ENCODE results near the gene SNX25. TPM values are rescaled to one million over a fixed set of nuclear protein-coding genes. Genes with fewer than 3 reads are reported as not detected.
"Not testable (repeated sequence)": the region's sequence is repeated elsewhere in the genome, so short reads cannot be mapped to it uniquely, and the experiment has no call there.

Gene SNX25
- total RNA-seq, 4 donors from 2014 or later = 19.9 to 23.8 (median 21.5) TPM

GRCh38 chr4:185328586-185328985, 119.2 kb downstream of the SNX25 start:
- no peak for TF ChIP-seq EP300 (IDR thresholded peaks at IDR 0.05)
- TF ChIP-seq, protein P1, sequence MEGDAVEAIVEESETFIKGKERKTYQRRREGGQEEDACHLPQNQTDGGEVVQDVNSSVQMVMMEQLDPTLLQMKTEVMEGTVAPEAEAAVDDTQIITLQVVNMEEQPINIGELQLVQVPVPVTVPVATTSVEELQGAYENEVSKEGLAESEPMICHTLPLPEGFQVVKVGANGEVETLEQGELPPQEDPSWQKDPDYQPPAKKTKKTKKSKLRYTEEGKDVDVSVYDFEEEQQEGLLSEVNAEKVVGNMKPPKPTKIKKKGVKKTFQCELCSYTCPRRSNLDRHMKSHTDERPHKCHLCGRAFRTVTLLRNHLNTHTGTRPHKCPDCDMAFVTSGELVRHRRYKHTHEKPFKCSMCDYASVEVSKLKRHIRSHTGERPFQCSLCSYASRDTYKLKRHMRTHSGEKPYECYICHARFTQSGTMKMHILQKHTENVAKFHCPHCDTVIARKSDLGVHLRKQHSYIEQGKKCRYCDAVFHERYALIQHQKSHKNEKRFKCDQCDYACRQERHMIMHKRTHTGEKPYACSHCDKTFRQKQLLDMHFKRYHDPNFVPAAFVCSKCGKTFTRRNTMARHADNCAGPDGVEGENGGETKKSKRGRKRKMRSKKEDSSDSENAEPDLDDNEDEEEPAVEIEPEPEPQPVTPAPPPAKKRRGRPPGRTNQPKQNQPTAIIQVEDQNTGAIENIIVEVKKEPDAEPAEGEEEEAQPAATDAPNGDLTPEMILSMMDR (IDR thresholded peaks at IDR 0.05) = no peak
- no peak for TF ChIP-seq POLR2AphosphoS5 (IDR thresholded peaks at IDR 0.05)
- TF ChIP-seq POLR2A (IDR thresholded peaks at IDR 0.05; ENCODE audit: low read depth) = no peak
- DNase-seq (ENCODE audit: extremely low spot score) = no peak
- H3K27ac ChIP-seq (replicated peaks in 1 of 4) = no peak overlapping the region
- no peak overlapping the region for H3K4me3 ChIP-seq
- WGBS = 96% methylated on average over 7 of the region's 7 CpGs
- no peaks in the 10 kb centered on the region for H3K9me3 ChIP-seq
- no peaks in the 10 kb centered on the region for H3K4me1 ChIP-seq
- H3K36me3 ChIP-seq = peaks cover 0 to 15% (median 0%) of the 10 kb centered on the region in 4 donors
- intact Hi-C loops (cut with DNase I) = no loop called here
- H3K27me3 ChIP-seq = no peaks in the 10 kb centered on the region

DNA sequence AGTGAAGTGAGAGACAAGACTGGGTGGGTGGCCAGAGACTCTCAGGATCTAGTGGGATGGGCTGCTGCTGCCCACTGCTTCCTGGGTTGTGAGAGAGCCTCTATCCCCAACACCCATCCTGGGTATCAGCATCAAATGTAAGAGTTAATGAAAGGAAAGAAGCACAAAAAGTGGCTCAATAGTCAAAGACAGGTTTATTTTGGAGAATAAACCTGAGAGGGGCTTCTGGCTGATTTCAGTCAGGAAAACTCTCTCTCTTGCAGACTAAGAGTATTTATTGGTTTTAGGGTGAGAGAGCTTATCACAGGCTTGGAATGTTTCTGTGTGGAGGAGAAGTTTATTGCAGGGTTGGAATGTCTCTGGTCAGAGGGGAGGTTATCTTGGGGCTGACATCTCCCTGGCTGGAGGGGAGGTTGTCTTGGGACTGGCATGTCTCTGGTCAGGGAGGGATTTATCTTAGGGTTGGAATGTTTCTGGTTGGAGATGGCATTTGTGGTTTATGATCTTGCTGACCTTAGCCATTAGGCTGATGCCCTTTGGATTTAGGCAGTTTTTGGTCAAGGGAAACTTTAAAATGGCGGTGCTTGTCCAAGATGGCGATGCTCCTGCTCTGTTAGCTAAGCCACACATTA, 120.6 kb downstream of the SNX25 start:
- intact Hi-C loops (cut with DNase I) = not testable (repeated sequence)
- 100% methylated on average over 2 of the region's 2 CpGs for WGBS

DNA sequence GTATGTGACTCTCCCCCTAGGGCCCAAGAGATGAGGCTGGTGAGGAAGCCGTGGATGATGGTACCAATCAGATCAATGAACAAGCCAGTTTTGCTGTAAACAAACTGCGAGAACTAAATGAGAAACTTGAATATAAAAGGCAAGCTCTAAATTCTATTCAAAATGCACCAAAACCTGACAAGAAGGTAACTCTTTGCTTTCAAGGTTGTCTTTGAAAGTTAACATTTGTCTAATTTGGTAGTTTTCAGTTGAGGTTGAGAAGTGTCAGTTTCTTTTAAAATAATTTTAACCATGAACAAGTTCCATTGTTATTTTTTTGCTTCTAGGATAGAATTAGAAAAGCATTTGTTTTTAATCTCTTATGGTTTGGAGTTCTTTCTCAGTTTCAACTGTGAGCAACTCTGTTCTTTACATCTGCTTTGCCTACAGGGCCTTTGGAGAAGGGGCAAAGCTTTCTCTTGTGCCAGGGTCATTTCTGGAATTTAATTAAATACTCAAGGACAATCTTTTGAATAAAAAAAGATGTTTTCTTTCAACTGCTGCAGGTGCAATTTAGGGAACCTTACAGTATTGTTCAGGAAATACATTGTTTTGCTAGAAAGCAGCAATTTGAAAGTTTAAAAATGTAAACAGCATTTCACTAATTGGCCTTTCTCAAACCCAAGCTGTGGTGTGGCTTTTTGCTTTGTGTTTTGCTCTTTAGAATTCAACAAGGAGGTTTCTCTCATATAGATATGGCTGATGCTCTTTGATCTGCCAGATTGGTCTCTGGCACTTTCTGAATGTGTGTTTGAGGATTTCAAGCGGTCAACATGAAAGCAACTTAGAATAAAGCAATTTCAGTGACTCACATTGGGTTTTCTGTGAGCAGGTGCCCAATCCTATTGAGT, 123.4 kb downstream of the SNX25 start:
- Histone ChIP-seq H3K36me3 (peaks cover 0 to 5% (median 0%) of the 10 kb centered on the region in 4 donors), H3K27me3 (no peaks in the 10 kb centered on the region), H3K4me1 (no peaks in the 10 kb centered on the region), H3K27ac (replicated peaks in 1 of 4) (no peak overlapping the region), H3K4me3 (no peak overlapping the region), H3K9me3 (no peaks in the 10 kb centered on the region)
- 85% methylated on average over 3 of the region's 3 CpGs for WGBS
- TF ChIP-seq, protein P1 (IDR thresholded peaks at IDR 0.05) = no peak
- TF ChIP-seq POLR2AphosphoS5 (IDR thresholded peaks at IDR 0.05) (no peak), POLR2A (IDR thresholded peaks at IDR 0.05; ENCODE audit: low read depth) (no peak), EP300 (IDR thresholded peaks at IDR 0.05) (no peak)
- intact Hi-C loops (cut with DNase I) = no loop called here
- no peak for DNase-seq (ENCODE audit: extremely low spot score)

More for the DNA sequence above, 120.6 kb downstream of the SNX25 start:
- not testable (repeated sequence) for H3K4me3 ChIP-seq; H3K27me3 ChIP-seq; H3K9me3 ChIP-seq; H3K36me3 ChIP-seq; H3K27ac ChIP-seq (replicated peaks in 1 of 4); DNase-seq (ENCODE audit: extremely low spot score); H3K4me1 ChIP-seq

DNA sequence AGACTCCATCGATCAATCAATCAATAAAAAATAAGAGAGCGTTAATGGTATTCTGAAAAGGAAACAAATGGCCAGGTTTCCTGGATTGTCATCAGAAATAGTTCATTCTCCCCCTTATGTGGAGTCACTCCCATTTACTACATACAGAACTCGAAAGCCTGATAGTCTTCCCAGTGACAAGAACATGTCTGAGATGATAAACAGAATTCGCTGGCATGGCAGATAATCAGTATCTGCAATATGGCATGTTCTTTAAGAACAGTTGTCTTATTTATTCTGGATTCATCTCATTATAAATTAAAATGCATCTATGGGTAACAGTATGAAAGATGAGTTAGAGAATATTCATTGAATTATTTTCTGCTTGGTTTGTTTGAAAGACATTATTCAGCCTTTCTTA, 124.9 kb downstream of the SNX25 start:
- TF ChIP-seq POLR2AphosphoS5 (IDR thresholded peaks at IDR 0.05) (no peak), POLR2A (IDR thresholded peaks at IDR 0.05; ENCODE audit: low read depth) (no peak), EP300 (IDR thresholded peaks at IDR 0.05) (no peak)
- TF ChIP-seq, protein P1 (IDR thresholded peaks at IDR 0.05) = no peak
- no peak overlapping the region for H3K27ac ChIP-seq (replicated peaks in 1 of 4)
- WGBS = 97% methylated on average over 4 of the region's 4 CpGs

GRCh38 chr4:185335579-185335978, 126.2 kb downstream of the SNX25 start:
- intact Hi-C loops (cut with DNase I) = no loop called here
- WGBS = 100% methylated on average over 1 of the region's 1 CpG
- no peak for TF ChIP-seq EP300 (IDR thresholded peaks at IDR 0.05)
- TF ChIP-seq POLR2AphosphoS5 (IDR thresholded peaks at IDR 0.05) = no peak
- TF ChIP-seq, protein P1 (IDR thresholded peaks at IDR 0.05) = no peak
- no peak for TF ChIP-seq POLR2A (IDR thresholded peaks at IDR 0.05; ENCODE audit: low read depth)
- no peak overlapping the region for H3K27ac ChIP-seq (replicated peaks in 1 of 4)
- DNase-seq (ENCODE audit: extremely low spot score) = no peak
- no peaks in the 10 kb centered on the region for H3K27me3 ChIP-seq
- H3K36me3 ChIP-seq = peaks cover 0 to 4% (median 0%) of the 10 kb centered on the region in 4 donors
- no peak overlapping the region for H3K4me3 ChIP-seq
- no peaks in the 10 kb centered on the region for H3K4me1 ChIP-seq
- H3K9me3 ChIP-seq = no peaks in the 10 kb centered on the region

More for the DNA sequence above, 124.9 kb downstream of the SNX25 start:
- Histone ChIP-seq H3K4me1 (no peaks in the 10 kb centered on the region), H3K4me3 (no peak overlapping the region), H3K36me3 (peaks cover 0 to 4% (median 0%) of the 10 kb centered on the region in 4 donors), H3K27me3 (no peaks in the 10 kb centered on the region), H3K9me3 (no peaks in the 10 kb centered on the region)
- intact Hi-C loops (cut with DNase I) = no loop called here
- no peak for DNase-seq (ENCODE audit: extremely low spot score)

Data from esophagus muscularis mucosa (tissue), 4 donors.